Measurements from ENCODE around the gene YKT6.

YKT6 gene

DNA sequence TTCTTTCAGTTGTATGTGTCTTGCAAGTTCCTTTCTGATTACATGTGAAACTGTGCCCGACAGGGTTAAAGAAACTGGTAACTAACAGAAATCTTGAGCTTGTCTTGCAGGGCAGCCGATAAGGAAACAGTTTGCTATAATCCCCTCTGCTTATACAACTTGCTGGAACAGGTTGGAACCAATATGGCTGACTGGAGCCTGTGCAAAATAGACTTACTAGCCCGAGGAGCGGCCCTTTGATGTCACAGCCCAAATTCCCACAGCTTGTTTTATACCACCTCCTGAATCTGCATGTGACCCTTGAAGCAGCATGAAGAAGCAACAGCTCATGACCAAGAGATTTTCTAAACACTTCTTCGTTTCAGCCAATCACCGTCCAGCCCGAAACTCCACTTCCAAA, 3.3 kb upstream of the YKT6 start:
- no peak for TF ChIP-seq CTCF (IDR thresholded peaks at IDR 0.05)

GRCh38 chr7:44201813-44202212, 1.0 kb downstream of the YKT6 start:
- TF ChIP-seq CTCF (IDR thresholded peaks at IDR 0.05) = no peak

DNA sequence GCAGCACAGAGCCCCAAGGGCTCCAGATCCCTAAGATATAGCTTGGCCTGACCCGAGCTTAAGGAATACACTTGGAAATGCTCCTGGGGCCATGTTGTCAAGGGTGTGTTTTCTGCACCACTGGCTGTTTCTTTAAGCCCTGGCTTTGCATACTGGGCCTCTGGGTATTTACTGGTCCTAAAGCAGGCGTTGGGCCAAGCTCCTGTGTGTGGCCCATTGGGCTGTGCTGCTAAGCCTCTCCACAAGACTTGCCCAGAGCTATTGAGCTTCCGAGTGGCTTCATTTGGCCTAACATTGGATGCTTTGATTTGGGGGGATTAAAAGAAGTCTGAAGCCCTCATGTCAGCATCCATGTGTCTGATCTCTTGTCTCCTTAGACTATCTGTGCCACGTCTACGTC, 5.2 kb downstream of the YKT6 start:
- no peak for TF ChIP-seq CTCF (IDR thresholded peaks at IDR 0.05)

DNA sequence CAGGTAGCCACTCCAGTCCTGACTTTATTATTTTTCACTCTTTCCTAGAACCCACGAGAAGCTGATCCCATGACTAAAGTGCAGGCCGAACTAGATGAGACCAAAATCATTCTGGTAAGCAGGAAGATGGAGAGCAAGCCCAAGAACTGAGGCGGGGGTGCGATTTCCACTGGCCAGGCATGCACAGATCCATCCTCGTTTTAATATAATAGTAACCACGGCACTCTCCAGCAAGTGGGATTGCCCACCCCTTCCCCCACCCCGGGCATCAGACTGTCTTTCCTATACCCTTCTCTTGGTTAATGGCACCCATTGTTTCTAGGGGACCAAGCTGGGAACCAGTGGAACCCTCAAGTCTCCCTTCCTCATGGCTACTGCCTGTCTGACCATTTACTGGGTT, 7.3 kb downstream of the YKT6 start:
- no peak for TF ChIP-seq CTCF (IDR thresholded peaks at IDR 0.05)

GRCh38 chr7:44210107-44210506, 9.3 kb downstream of the YKT6 start:
- no peak for TF ChIP-seq CTCF (IDR thresholded peaks at IDR 0.05)

- TF ChIP-seq CTCF (IDR thresholded peaks at IDR 0.05) = no peak
Observed at GRCh38 chr7:44211126-44211675, 10.4 kb downstream of the YKT6 start.

- no peak for TF ChIP-seq CTCF (IDR thresholded peaks at IDR 0.05)
Observed at GRCh38 chr7:44212018-44212417, 11.2 kb downstream of the YKT6 start.

GRCh38 chr7:44212581-44213184, 11.9 kb downstream of the YKT6 start:
- TF ChIP-seq CTCF (IDR thresholded peaks at IDR 0.05) = no peak
